Astrocyte of the cerebellum (primary cell): Measurements from ENCODE around the gene ARTN.

ENCODE experiments used
- DNase-seq: peaks from one replicate; pipeline ENCODE4 v3.0.0-alpha.2; 2011; ENCODE audit warnings: low read depth
- H3K4me3 ChIP-seq: 2 replicates; pipeline ENCODE4 v1.5.1; 2011; ENCODE audit warnings: mild to moderate bottlenecking, low read depth, low read length, moderate library complexity
- in situ Hi-C: cut with HindIII; loops from 2 replicates; pipeline ENCODE4 v1.10.0; 2017; ENCODE audit warnings: low sequenced_read_pairs
- TF ChIP-seq, protein P1 (sequence below): IDR thresholded peaks from 2 replicates; pipeline ENCODE4 v1.5.1; 2012; ENCODE audit warnings: low read length, low read depth, moderate library complexity, mild to moderate bottlenecking; ENCODE audit errors: missing control alignments

ARTN gene

DNA sequence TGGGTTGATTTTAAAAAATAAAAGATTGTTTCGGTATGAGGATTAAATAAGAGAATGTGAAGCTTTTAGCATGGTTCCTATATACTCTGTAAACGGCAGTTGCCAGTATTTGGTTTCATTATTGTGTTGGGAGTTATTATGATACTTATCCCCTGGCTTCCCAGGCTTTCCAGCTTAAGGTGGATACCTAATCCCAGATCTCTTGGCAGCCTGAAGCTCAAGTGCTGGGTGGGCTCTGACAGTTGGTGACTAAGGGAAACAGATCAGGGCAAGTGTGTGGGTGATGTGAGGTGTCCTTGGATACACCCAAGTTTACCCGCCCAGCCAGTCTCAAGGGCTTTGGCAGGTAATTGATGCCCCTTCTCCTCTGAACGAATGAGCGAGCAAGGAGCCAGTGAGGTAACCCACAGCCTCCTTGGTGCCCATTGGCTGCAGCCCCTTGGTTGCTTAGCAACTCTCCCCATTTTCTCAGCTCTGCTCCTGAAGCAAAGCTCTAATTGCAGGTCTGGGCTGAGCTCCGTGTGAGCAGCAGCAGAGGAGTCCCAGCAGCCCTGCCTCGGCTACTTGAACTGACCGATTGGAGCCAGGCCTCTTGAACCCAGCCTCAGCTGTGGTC, 19.2 kb downstream of the ARTN start:
- DNase-seq: no peak
- TF ChIP-seq, protein P1, sequence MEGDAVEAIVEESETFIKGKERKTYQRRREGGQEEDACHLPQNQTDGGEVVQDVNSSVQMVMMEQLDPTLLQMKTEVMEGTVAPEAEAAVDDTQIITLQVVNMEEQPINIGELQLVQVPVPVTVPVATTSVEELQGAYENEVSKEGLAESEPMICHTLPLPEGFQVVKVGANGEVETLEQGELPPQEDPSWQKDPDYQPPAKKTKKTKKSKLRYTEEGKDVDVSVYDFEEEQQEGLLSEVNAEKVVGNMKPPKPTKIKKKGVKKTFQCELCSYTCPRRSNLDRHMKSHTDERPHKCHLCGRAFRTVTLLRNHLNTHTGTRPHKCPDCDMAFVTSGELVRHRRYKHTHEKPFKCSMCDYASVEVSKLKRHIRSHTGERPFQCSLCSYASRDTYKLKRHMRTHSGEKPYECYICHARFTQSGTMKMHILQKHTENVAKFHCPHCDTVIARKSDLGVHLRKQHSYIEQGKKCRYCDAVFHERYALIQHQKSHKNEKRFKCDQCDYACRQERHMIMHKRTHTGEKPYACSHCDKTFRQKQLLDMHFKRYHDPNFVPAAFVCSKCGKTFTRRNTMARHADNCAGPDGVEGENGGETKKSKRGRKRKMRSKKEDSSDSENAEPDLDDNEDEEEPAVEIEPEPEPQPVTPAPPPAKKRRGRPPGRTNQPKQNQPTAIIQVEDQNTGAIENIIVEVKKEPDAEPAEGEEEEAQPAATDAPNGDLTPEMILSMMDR: no peak
- in situ Hi-C loops: no loop called here
- H3K4me3 ChIP-seq: no peak overlapping the region

DNA sequence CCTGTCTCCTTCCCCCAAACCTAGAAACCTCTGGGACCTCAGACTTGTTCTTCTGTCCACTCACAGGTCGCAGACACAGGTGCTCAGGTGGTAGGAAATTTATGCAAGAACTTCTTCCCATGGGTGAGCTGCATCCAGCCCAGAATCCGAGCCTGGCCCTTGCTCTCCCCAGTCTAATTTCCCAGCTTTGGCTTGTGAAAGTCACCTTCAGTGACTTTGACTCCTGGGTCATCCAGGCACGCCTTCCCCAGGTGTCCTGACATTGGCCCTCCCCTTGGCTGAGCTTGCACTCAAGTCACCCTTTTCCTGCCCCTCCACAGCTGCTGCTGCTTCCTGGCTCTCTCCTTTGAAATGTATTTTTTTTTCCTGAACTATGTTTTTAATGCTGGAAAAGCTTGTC, 19.8 kb downstream of the ARTN start:
- in situ Hi-C loops: no loop called here
- no peak overlapping the region for H3K4me3 ChIP-seq
- TF ChIP-seq, protein P1: no peak
- DNase-seq: no peak

DNA sequence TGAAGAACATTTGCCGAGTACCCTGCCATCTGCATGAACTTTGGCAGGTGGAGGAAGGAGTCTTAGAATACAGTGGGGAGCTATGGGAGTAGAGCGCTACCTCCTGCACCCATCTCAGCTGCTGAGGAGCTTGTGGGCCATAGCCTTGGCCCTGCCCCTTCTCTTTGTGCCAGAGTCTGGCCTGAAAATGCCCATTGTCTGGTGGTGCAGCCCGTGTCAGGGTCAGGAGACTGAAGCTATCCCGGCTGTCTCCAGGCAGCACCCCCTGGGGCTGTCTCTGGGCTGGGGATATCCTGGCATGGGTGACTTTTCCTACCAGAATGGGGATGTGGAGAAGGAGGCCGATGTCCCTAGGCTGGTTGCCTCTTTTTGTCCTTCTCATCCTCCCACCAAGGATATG, 20.4 kb downstream of the ARTN start:
- in situ Hi-C loops: no loop called here
- no peak for DNase-seq
- TF ChIP-seq, protein P1: no peak
- H3K4me3 ChIP-seq: no peak overlapping the region

DNA sequence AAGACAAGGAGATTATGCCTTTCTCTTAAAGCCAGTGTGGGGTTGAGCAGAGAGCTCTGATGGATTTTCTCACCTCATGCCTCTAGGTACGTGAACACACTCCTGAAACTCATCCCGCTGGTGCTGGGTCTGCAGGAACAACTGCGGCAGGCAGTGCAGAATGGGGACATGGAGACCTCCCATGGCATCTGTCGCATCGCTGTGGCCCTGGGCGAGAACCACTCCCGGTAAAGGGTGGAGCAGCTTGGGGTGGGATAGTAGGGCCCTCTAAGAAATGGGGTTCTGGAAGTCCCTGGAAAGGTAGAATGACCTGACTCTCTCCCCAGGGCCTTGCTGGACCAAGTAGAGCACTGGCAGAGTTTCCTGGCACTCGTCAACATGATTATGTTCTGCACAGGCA, 22.6 kb downstream of the ARTN start:
- DNase-seq: no peak
- H3K4me3 ChIP-seq: no peak overlapping the region
- TF ChIP-seq, protein P1: no peak
- in situ Hi-C loops: no loop called here

DNA sequence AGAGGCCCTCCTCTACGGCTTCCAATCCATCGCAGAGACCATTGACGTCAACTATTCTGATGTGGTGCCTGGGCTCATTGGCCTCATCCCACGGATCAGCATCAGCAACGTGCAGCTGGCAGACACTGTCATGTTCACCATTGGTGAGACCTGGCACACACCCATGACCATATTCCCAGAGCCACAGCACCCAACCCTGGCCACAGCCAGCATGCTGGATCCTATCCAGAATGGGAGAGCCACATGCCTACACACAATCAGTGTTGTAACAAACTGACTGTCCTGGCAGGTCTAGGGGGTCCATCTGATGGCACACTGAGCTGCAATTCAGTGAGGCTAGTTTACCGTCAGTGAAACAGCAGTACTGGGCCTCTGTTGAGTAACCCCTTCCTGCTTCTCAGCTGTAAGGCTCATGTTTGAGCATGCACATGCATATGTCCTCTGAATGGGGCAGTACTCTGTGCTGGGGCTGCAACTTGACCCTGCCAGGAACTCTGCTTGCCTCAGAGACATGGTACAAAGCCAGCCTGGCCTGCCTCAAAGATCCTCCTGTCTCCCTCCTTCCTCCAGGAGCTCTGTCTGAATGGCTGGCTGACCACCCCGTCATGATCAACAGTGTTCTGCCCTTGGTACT, 23.9 kb downstream of the ARTN start:
- TF ChIP-seq, protein P1: no peak
- no peak overlapping the region for H3K4me3 ChIP-seq
- in situ Hi-C loops: no loop called here
- no peak for DNase-seq

DNA sequence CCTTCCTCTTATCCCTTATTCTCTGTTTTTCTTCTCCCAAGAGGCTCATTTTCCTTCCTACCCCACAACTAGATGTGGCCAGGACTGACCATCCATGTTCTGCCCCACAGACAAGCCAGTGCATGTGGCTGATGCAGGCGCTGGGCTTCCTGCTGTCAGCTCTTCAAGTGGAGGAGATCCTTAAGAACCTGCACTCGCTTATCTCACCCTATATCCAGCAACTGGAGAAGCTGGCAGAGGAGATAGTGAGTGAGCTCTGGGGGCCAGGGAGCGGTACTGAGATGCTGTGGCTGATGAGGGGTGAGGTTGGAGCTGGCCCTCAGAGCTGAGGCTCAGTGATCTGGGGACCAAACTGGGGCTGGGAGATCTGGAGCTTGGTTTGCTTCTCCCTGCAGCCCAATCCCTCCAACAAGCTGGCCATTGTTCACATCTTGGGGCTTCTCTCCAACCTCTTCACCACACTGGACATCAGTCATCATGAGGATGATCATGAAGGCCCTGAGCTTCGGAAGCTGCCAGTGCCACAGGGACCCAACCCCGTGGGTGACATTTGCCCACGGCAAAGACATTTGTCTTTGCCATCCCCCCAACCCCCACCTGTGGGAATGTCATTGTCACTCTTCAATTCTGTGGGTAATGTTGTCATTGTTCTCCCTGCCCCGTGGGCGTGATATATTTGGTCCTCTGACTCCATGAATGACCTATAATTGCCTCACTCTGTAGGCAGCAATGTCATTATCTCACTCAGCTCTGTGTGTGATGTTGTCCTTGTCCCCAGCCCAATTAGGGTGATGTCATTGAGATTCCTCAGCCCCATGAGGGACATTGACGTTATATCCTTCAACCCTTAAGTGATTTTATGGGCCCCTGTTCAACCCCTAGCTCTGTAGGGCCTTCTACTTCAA, 25.0 kb downstream of the ARTN start:
- H3K4me3 ChIP-seq: no peak overlapping the region
- in situ Hi-C loops: no loop called here
- no peak for DNase-seq
- TF ChIP-seq, protein P1: no peak
